Testis (tissue), 2 donors: ENCODE results near the gene PTPN5.

Experiments used
- CTCF ChIP-seq, 3 experiments: fragments of 450-650 bp in 2 of 3; fragments of 200-600 bp in 1 of 3; sonication (generic) in 1 of 3; IDR thresholded peaks; one replicate each; pipeline ENCODE4 v1.5.1; 2016 to 2019; ENCODE audit warnings: antibody characterized with exemption in 3 of 3, mild to moderate bottlenecking in 2 of 3, moderate library complexity in 1 of 3
- POLR2A ChIP-seq: fragments of 450-650 bp; IDR thresholded peaks from one replicate; pipeline ENCODE4 v1.6.1; 2017; ENCODE audit warnings: antibody characterized with exemption, mild to moderate bottlenecking, moderate library complexity

GRCh38 chr11:18748766-18749365 lies 42.7 kb downstream of the PTPN5 start:
- TF ChIP-seq CTCF (IDR thresholded peaks at IDR 0.05) (no peak), POLR2A (no peak)
